Fibroblast of skin of back (primary cell): ENCODE measurements around the gene MAPK14.
"Not testable (repeated sequence)": the region's sequence is repeated elsewhere in the genome, so short reads cannot be mapped to it uniquely, and the experiment has no call there.

Source experiments
- DNase-seq: peaks from one replicate; pipeline ENCODE4 v3.0.0-alpha.2; 2013

The MAPK14 gene

GRCh38 chr6:36123270-36124139 lies 95.9 kb downstream of the MAPK14 start:
- peak; percentile 73 for DNase-seq

- not testable (repeated sequence) for DNase-seq
Observed at GRCh38 chr6:36124346-36124745, 96.7 kb downstream of the MAPK14 start.

- DNase-seq: no peak
Observed at GRCh38 chr6:36124881-36125280, 97.3 kb downstream of the MAPK14 start.

- DNase-seq: no peak
Observed at GRCh38 chr6:36125575-36125974, 98.0 kb downstream of the MAPK14 start.

- DNase-seq: no peak
Observed at GRCh38 chr6:36126121-36126520, 98.5 kb downstream of the MAPK14 start.

GRCh38 chr6:36126553-36127458 lies 99.2 kb downstream of the MAPK14 start:
- DNase-seq: peak; percentile 11

GRCh38 chr6:36127462-36128016 lies 99.9 kb downstream of the MAPK14 start:
- peak; percentile 62 for DNase-seq

GRCh38 chr6:36128073-36128472 lies 100.5 kb downstream of the MAPK14 start:
- DNase-seq: no peak

- DNase-seq: no peak
Observed at GRCh38 chr6:36128793-36129192, 101.2 kb downstream of the MAPK14 start.

GRCh38 chr6:36129334-36129733 lies 101.7 kb downstream of the MAPK14 start:
- DNase-seq: not testable (repeated sequence)

GRCh38 chr6:36129941-36130666 lies 102.5 kb downstream of the MAPK14 start, which contains the start of gene MAPK13:
MAPK13 (plus strand) TSS chr6:36130513; CDS start chr6:36130583, 70 bp downstream.
- peak; percentile 8 for DNase-seq

GRCh38 chr6:36130667-36131510 lies 103.3 kb downstream of the MAPK14 start:
- no peak for DNase-seq

- DNase-seq: peak; percentile 37
Observed at GRCh38 chr6:36131511-36132245, 104.1 kb downstream of the MAPK14 start.

- DNase-seq: no peak
Observed at GRCh38 chr6:36132246-36132895, 104.8 kb downstream of the MAPK14 start.

- no peak for DNase-seq
Observed at GRCh38 chr6:36133148-36133547, 105.5 kb downstream of the MAPK14 start.

GRCh38 chr6:36133912-36134311 lies 106.3 kb downstream of the MAPK14 start:
- no peak for DNase-seq

GRCh38 chr6:36135053-36135731 lies 107.6 kb downstream of the MAPK14 start:
- no peak for DNase-seq

GRCh38 chr6:36136034-36136433 lies 108.4 kb downstream of the MAPK14 start:
- peak; percentile 23 for DNase-seq

- DNase-seq: no peak
Observed at GRCh38 chr6:36136551-36136950, 108.9 kb downstream of the MAPK14 start.
